Colonic mucosa (tissue), 4 donors: ENCODE measurements around the gene RAD51AP2. TPM values are rescaled to one million over a fixed set of nuclear protein-coding genes. Genes with fewer than 3 reads are reported as not detected.
"Not testable (repeated sequence)": the region's sequence is repeated elsewhere in the genome, so short reads cannot be mapped to it uniquely, and the experiment has no call there.

Experiments used
- DNase-seq: peaks from one replicate; pipeline ENCODE4 v3.0.0-alpha.2; 2020
- H3K27ac ChIP-seq: fragments of 200-600 bp; one replicate; pipeline ENCODE4 v1.8.0; 2021
- H3K27me3 ChIP-seq: fragments of 200-600 bp; one replicate; pipeline ENCODE4 v1.8.0; 2021
- H3K36me3 ChIP-seq: fragments of 200-600 bp; one replicate; pipeline ENCODE4 v1.8.0; 2021
- H3K4me1 ChIP-seq: fragments of 200-600 bp; one replicate; pipeline ENCODE4 v1.8.0; 2021; ENCODE audit warnings: mild to moderate bottlenecking
- H3K4me3 ChIP-seq: fragments of 200-600 bp; one replicate; pipeline ENCODE4 v1.8.0; 2021
- H3K9ac ChIP-seq, 2 donors: one replicate each; pipeline ENCODE4 v1.7.0; 2013; ENCODE audit warnings: control low read depth in 2 of 2, low read depth in 2 of 2, low read length in 2 of 2
- H3K9me3 ChIP-seq: fragments of 200-600 bp; one replicate; pipeline ENCODE4 v1.8.0; 2021
- intact Hi-C: fragments of 100-400 bp; cut with DNase I; formaldehyde crosslinking; loops from one replicate; pipeline ENCODE4 v1.14.1; 2022
- total RNA-seq, 2 donors: library from RNA; stranded (reverse); fragmentation: NEBNext Ultra II Directional in 1 of 2; extraction: Animal tissue kit (Norgen Biotek cat#: 25700) in 1 of 2; gene quantifications; one replicate each; pipeline ENCODE4 v1.2.1, GENCODE V29; 2021
- TF ChIP-seq, protein P1 (sequence below): fragments of 200-600 bp; IDR thresholded peaks from one replicate; pipeline ENCODE4 v1.8.0; 2022; ENCODE audit warnings: antibody characterized with exemption, mild to moderate bottlenecking
- donor health status: healthy.
- donor health status: DM: no; HTN: no; CAD: no.
- donor health status: DM: no; HTN: no; CAD: no.

The RAD51AP2 gene
- under 1 TPM; 0.11 to 0.12 TPM for total RNA-seq

DNA sequence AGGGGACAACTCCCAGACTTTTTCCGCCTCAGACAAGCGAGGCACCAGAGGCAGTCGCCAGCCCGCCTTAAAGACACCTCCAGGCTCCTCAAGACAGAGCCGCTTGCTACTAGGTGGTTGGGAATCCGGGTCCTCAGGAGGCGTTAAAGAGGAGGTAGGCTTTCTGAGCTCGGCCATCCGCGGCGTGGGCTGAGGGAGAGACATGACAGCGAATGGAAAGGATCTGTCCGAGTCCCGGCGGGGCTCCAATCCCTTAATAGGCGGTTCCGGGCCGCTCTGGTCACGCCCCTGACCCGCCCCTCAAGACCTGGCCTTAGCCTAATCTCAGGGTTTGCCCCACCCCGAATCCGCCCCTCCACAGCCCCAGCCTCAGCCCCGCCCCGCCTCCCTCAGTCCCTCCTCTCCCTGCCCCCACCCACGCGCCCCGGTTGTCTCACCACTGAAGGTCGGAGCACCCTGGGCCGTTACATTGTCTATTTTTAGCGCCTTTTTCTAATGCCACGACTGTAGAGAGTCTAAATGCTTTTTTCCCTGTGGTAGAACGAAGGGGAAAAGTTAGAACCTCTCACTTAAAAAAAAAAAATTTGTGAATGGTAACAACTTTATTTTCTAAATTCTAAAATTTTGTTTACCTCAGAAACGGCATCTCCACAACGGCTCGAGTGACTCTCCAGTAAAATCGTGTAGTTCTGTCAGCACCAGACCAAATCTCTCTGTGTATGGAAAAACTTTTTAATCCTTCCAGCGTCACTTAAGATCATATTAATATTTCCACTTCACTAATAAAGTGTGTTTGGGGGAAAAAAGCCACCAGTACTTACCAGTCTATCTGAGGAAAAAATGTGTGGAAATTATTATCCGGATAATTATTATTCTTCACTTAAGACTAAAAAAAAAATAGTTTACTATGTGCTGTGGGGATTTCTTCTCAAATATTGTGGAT lies at the start of gene RAD51AP2:
RAD51AP2 (minus strand) TSS at position 229 of the 943 bp plus-strand sequence; CDS start at position 204, 25 bp downstream.
- Histone ChIP-seq H3K36me3 (no peaks in the 10 kb centered on the region), H3K27ac (no peak within 1 kb of the TSS), H3K4me1 (no peaks in the 10 kb centered on the region), H3K27me3 (no peaks in the 10 kb centered on the region), H3K9ac (peak within 1 kb of the TSS; percentile 32 to 41), H3K4me3 (peak within 1 kb of the TSS; percentile 46), H3K9me3 (no peaks in the 10 kb centered on the region)
- TF ChIP-seq, protein P1, sequence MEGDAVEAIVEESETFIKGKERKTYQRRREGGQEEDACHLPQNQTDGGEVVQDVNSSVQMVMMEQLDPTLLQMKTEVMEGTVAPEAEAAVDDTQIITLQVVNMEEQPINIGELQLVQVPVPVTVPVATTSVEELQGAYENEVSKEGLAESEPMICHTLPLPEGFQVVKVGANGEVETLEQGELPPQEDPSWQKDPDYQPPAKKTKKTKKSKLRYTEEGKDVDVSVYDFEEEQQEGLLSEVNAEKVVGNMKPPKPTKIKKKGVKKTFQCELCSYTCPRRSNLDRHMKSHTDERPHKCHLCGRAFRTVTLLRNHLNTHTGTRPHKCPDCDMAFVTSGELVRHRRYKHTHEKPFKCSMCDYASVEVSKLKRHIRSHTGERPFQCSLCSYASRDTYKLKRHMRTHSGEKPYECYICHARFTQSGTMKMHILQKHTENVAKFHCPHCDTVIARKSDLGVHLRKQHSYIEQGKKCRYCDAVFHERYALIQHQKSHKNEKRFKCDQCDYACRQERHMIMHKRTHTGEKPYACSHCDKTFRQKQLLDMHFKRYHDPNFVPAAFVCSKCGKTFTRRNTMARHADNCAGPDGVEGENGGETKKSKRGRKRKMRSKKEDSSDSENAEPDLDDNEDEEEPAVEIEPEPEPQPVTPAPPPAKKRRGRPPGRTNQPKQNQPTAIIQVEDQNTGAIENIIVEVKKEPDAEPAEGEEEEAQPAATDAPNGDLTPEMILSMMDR, result no peak
- intact Hi-C loops, result no loop called here
- peak; percentile 80 for DNase-seq

DNA sequence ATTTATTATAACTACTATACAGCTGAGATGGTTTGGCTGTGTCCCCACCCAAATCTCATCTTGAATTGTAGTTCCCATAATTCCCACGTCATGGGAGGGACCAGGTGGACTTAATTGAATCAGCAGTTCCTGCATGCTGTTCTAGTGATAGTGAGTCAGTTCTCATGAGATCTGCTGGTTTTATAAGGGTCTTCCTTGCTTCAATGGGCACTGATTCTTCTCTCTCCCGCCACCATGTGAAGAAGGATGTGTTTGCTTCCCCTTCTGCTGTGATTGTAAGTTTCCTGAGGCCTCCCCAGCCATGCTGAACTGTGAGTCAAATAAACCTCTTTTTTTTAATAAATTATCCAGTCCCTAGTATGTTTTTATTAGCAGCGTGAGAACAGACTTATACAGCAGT lies 47.5 kb upstream of the RAD51AP2 start:
- intact Hi-C loops, H3K9me3 ChIP-seq, H3K4me1 ChIP-seq, H3K36me3 ChIP-seq, H3K9ac ChIP-seq, DNase-seq, H3K4me3 ChIP-seq, H3K27ac ChIP-seq, H3K27me3 ChIP-seq: not testable (repeated sequence)

DNA sequence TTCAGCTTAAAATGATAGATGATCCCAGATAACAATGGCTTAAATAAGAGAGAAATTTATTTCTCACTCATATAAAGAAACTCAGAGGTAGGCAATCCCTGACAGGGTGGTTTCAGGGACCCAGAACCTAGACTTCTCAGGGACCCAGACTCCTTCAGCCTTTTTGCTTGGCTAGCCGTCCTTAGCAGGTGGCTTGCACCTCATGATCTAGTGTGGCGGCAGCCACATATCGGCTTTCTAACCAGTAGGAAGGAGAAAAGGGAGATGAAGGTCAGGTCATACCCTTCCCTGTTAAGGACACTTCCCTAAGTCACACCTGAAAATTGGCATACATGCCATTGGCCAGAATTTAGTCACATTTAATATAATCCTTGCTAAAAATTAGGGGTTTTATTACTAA lies 40.6 kb upstream of the RAD51AP2 start:
- DNase-seq, result no peak
- Histone ChIP-seq H3K4me1 (no peaks in the 10 kb centered on the region), H3K9me3 (no peaks in the 10 kb centered on the region), H3K27ac (no peak overlapping the region), H3K9ac (no peak overlapping the region), H3K36me3 (no peaks in the 10 kb centered on the region), H3K4me3 (no peak overlapping the region), H3K27me3 (no peaks in the 10 kb centered on the region)
- TF ChIP-seq, protein P1, result no peak
- intact Hi-C loops, result no loop called here

DNA sequence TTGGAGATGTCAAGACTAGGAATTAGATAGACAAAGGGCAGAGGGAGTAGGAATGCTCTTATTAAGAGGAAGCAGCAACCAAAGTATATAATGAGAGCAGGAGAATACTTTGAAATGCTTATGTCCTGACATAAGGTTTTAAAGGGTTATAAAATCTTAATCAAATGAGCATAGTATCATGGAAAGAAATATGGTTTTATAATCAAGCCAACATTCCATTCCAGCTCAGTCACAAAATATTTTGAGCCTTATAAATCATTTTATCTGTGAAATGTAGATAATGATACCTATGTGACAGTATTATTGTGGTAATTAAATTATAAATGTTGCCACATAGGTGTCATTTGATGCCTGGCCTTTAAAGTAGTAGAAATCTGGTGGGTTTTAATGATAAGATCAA lies 39.8 kb upstream of the RAD51AP2 start:
- H3K9ac ChIP-seq, result peak overlapping the region in 1 of 2 donors; percentile 9
- TF ChIP-seq, protein P1, result no peak
- intact Hi-C loops, result no loop called here
- no peaks in the 10 kb centered on the region for H3K4me1 ChIP-seq
- no peak overlapping the region for H3K4me3 ChIP-seq
- no peaks in the 10 kb centered on the region for H3K36me3 ChIP-seq
- H3K9me3 ChIP-seq, result no peaks in the 10 kb centered on the region
- H3K27me3 ChIP-seq, result no peaks in the 10 kb centered on the region
- no peak for DNase-seq
- H3K27ac ChIP-seq, result peak overlapping the region; percentile 39

DNA sequence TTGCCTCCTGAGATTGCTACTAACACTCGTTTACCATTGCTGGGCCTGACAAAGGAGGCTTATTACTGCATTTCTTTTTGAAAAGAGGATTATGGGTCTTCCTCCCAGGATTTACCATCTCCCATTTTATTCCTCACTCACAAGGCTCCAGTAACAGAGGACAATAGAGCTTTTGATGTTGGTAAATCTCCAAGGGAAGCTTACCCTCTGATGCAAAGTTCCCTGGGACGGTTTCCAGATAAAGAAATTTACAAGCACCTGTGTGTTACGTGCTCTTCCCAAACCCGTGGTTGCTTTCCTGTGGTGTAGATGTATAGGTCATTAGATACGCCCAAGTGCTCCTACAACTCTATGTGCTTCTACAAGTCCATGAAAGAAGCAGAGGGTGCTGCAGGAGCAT lies 39.4 kb upstream of the RAD51AP2 start:
- intact Hi-C loops, result no loop called here
- H3K27me3 ChIP-seq, result no peaks in the 10 kb centered on the region
- H3K9me3 ChIP-seq, result no peaks in the 10 kb centered on the region
- no peaks in the 10 kb centered on the region for H3K4me1 ChIP-seq
- TF ChIP-seq, protein P1, result no peak
- peak overlapping the region; percentile 39 for H3K27ac ChIP-seq
- peak overlapping the region in 1 of 2 donors; percentile 9 for H3K9ac ChIP-seq
- H3K4me3 ChIP-seq, result no peak overlapping the region
- H3K36me3 ChIP-seq, result no peaks in the 10 kb centered on the region
- DNase-seq, result peak; percentile 61

DNA sequence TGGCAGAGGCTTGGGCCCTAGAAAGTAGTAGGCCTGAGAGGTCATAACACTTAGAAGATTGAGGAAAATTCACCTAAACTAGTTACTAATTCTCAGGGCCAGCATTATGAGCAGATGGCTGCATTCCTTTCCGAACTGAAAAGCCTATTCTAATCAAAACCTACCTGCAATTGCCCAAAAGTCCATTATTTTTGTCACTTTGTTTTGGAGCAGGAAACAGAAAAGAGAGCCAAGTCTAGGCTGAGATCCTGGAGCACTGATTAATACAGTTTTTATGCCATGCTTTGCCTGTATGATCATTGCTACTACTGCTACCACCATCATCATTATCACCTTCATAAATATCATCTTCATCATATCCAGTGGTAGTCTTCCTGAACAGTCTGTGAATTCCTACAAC lies 36.9 kb upstream of the RAD51AP2 start:
- no peak overlapping the region for H3K4me3 ChIP-seq
- H3K27ac ChIP-seq, result no peak overlapping the region
- intact Hi-C loops, result no loop called here
- no peaks in the 10 kb centered on the region for H3K36me3 ChIP-seq
- peaks cover 3% of the 10 kb centered on the region for H3K4me1 ChIP-seq
- TF ChIP-seq, protein P1, result no peak
- H3K9ac ChIP-seq, result no peak overlapping the region
- DNase-seq, result no peak
- no peaks in the 10 kb centered on the region for H3K9me3 ChIP-seq
- H3K27me3 ChIP-seq, result no peaks in the 10 kb centered on the region
